ENCODE results near the gene STK4.

- TF ChIP-seq CTCF (IDR thresholded peaks at IDR 0.05; ENCODE audit: low read depth, low read length) (no peak), POLR2A (IDR thresholded peaks at IDR 0.05; ENCODE audit: extremely low read depth, insufficient read length) (no peak), MYC (IDR thresholded peaks at IDR 0.05; ENCODE audit: low read depth, low read length) (no peak)
These were observed 127.9 kb downstream of the STK4 start for GRCh38 chr20:45094201-45094600.

Measured in NB4 (cell line).